Ectodermal cell (in vitro differentiated cells): ENCODE results near the gene RFX6.

Experiments used
- H3K27ac ChIP-seq: 2 replicates; pipeline ENCODE4 v1.7.0; 2013; ENCODE audit warnings: mild to moderate bottlenecking, low read depth, low read length; ENCODE audit not compliant: insufficient read depth, poor library complexity, severe bottlenecking
- H3K27me3 ChIP-seq: 2 replicates; pipeline ENCODE4 v1.7.0; 2013; ENCODE audit warnings: mild to moderate bottlenecking, low read length; ENCODE audit not compliant: insufficient read depth, control insufficient read depth, poor library complexity, severe bottlenecking
- H3K36me3 ChIP-seq: one replicate; pipeline ENCODE4 v1.7.0; 2013; ENCODE audit warnings: low read length; ENCODE audit not compliant: control insufficient read depth, insufficient read depth
- H3K4me1 ChIP-seq: one replicate; pipeline ENCODE4 v1.7.0; 2013; ENCODE audit warnings: low read length; ENCODE audit not compliant: control insufficient read depth, insufficient read depth
- H3K4me3 ChIP-seq: 2 replicates; pipeline ENCODE4 v1.7.0; 2013; ENCODE audit warnings: low read depth, low read length, control low read depth; ENCODE audit not compliant: insufficient read depth
- H3K9me3 ChIP-seq: 2 replicates; pipeline ENCODE4 v1.7.0; 2013; ENCODE audit warnings: mild to moderate bottlenecking, low read length, moderate library complexity; ENCODE audit not compliant: control insufficient read depth
- WGBS, 2 experiments: methylation state at CpG; one replicate each; pipeline ENCODE4 v1.1.7; 2013; ENCODE audit warnings: missing lambda C conversion rate in 2 of 2; 5-methylcytosine and 5-hydroxymethylcytosine counted together

RFX6 gene

GRCh38 chr6:116932496-116932895, 55.5 kb downstream of the RFX6 start:
- no peak overlapping the region for H3K4me3 ChIP-seq
- no peak overlapping the region for H3K27ac ChIP-seq
- no peaks in the 10 kb centered on the region for H3K27me3 ChIP-seq
- 100% methylated on average over 1 of the region's 1 CpG; no CpG with 5 or more reads in 1 of the 2 experiments for WGBS, 2 experiments
- H3K36me3 ChIP-seq: no peaks in the 10 kb centered on the region
- no peaks in the 10 kb centered on the region for H3K4me1 ChIP-seq
- H3K9me3 ChIP-seq: no peaks in the 10 kb centered on the region

- H3K4me3 ChIP-seq: no peak overlapping the region
- H3K4me1 ChIP-seq: no peaks in the 10 kb centered on the region
- no peaks in the 10 kb centered on the region for H3K36me3 ChIP-seq
- H3K27ac ChIP-seq: no peak overlapping the region
- no peaks in the 10 kb centered on the region for H3K27me3 ChIP-seq
- H3K9me3 ChIP-seq: no peaks in the 10 kb centered on the region
- WGBS, 2 experiments: 83 to 85% methylated on average over 2 of the region's 2 CpGs
These were observed 56.4 kb downstream of the RFX6 start for GRCh38 chr6:116933485-116933884.

GRCh38 chr6:116938305-116938704, 61.3 kb downstream of the RFX6 start:
- no peaks in the 10 kb centered on the region for H3K9me3 ChIP-seq
- no peaks in the 10 kb centered on the region for H3K36me3 ChIP-seq
- H3K4me1 ChIP-seq: no peaks in the 10 kb centered on the region
- H3K27me3 ChIP-seq: no peaks in the 10 kb centered on the region
- 77 to 84% methylated on average over 6 to 8 of the region's 8 CpGs for WGBS, 2 experiments
- H3K4me3 ChIP-seq: no peak overlapping the region
- no peak overlapping the region for H3K27ac ChIP-seq

DNA sequence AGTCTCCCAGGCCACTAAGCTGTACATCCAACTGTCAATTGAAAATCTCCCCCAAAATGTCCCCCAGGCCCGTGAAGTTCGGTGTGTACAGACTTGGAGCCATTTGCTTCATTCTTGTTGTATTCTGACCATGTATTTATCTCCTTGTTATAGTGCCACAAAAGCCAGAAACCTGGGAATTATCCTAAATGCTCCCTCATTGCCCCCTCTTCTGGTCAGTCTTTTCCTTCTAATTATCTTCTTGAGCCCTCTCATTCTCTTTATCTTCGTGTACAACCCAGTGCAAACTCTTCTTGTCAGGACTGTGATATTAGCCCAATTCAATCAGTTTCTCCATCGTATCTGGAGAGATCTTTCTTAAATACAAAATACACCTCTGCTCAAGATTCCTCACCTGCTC, 64.7 kb downstream of the RFX6 start:
- Histone ChIP-seq H3K9me3 (no peaks in the 10 kb centered on the region), H3K27ac (no peak overlapping the region), H3K4me1 (no peaks in the 10 kb centered on the region), H3K36me3 (no peaks in the 10 kb centered on the region), H3K27me3 (no peaks in the 10 kb centered on the region), H3K4me3 (no peak overlapping the region)
- 49 to 50% methylated on average over 4 of the region's 4 CpGs for WGBS, 2 experiments

DNA sequence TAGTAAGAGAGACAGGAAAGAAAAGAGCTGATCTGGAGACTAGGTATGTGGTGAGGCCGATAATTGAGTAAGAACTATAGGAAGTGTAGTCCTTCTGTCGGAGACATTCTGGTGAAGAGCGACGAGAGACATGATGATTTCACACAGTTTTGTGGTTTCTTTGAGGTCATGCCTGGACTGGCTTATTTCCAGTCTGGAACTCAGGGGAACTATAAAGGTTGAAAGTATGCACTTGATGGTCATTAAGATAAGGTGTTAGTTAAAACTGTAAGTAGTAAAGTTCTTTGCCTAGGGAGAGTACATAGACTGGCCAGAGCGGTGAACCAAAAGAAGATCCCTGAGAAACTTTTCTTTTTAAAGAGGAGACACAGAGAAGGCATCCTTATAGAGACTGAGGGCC, 68.8 kb downstream of the RFX6 start:
- Histone ChIP-seq H3K27ac (no peak overlapping the region), H3K4me1 (no peaks in the 10 kb centered on the region), H3K9me3 (no peaks in the 10 kb centered on the region), H3K27me3 (no peaks in the 10 kb centered on the region), H3K36me3 (no peaks in the 10 kb centered on the region), H3K4me3 (no peak overlapping the region)
- WGBS, 2 experiments: 93 to 95% methylated on average over 5 of the region's 5 CpGs

DNA sequence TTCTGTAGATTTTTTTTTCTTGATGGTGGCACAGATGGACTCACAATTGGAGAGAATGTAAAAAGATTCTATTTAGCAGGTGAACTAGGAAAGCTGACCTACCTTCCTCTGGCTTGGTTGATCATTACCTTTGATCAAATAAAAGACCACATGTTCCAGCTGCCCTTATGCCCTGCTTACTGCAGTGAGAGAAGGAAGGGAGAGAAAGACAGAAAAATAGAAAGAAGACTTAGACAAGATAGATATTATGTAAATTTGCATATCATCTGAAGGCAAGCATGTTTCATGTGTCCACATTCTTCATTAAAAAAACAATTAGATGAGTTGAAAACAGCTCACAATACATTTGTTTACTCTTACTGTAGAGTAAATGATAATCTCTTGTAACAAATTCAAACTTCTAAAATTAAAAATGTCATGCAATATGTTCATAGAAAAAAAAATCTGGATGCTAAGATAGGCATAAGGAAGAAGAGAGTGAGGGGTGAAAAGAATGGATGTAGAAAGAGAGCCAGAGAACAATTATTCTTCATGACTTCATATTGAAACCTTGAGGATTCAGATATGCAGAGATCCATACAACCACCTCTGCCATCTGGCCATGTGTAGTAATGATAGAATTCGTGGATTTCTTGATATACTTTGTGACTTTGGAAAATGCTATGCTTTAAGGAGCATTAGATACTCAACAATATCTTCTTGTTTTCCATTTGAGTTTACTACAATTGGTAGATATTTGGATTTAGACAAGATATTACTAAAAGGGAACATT, 71.7 kb downstream of the RFX6 start:
- no peak overlapping the region for H3K27ac ChIP-seq
- no peaks in the 10 kb centered on the region for H3K36me3 ChIP-seq
- H3K9me3 ChIP-seq: no peaks in the 10 kb centered on the region
- no peak overlapping the region for H3K4me3 ChIP-seq
- 80% methylated on average over 1 of the region's 1 CpG; no CpG with 5 or more reads in 1 of the 2 experiments for WGBS, 2 experiments
- H3K4me1 ChIP-seq: no peaks in the 10 kb centered on the region
- H3K27me3 ChIP-seq: no peaks in the 10 kb centered on the region

GRCh38 chr6:116949964-116950363, 72.9 kb downstream of the RFX6 start:
- Histone ChIP-seq H3K4me3 (no peak overlapping the region), H3K36me3 (no peaks in the 10 kb centered on the region), H3K9me3 (no peaks in the 10 kb centered on the region), H3K4me1 (no peaks in the 10 kb centered on the region), H3K27me3 (no peaks in the 10 kb centered on the region), H3K27ac (no peak overlapping the region)
- 91 to 100% methylated on average over 1 of the region's 2 CpGs for WGBS, 2 experiments

DNA sequence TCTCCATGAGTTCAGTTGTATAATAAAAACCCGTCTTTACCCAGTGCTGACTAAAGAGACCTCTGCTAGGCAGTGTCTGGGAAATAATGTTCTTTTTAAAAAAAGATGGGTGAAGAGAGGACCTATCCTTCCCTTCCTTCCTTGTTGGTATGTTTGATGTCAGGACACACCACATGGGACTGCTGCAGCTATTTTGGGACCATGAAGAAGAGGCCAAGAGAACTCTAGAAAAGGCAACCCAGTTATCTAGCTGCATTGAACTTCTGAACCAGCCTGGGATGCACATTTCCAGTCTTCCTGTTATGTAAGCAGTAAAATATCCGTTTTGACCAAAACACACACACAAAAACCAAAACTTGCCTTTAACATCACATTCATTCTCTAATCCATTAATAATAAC, 77.3 kb downstream of the RFX6 start:
- H3K9me3 ChIP-seq: no peaks in the 10 kb centered on the region
- H3K4me1 ChIP-seq: no peaks in the 10 kb centered on the region
- 44 to 70% methylated on average over 1 to 2 of the region's 2 CpGs for WGBS, 2 experiments
- no peak overlapping the region for H3K4me3 ChIP-seq
- no peak overlapping the region for H3K27ac ChIP-seq
- H3K27me3 ChIP-seq: no peaks in the 10 kb centered on the region
- no peaks in the 10 kb centered on the region for H3K36me3 ChIP-seq

DNA sequence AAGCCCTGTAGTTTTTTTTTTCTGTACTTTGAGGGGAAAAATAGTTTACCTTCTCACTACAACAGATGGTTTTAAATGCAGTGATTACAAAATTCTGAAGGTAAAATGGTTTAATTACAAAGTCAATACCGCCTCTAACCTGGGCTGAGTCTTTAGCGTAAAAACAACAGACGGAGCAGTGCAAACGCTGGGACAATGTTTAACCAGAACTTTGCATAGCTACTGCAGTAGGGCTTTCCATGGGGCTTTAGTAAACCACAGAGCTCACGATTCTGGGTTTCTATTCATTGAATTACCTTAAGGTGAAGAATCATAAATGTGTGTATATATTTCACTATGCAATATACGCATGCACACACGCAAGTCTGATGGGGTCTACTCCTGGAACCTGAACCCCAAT, 77.9 kb downstream of the RFX6 start:
- WGBS, 2 experiments: 84 to 92% methylated on average over 7 of the region's 7 CpGs

GRCh38 chr6:116955773-116956172, 78.7 kb downstream of the RFX6 start:
- no peaks in the 10 kb centered on the region for H3K36me3 ChIP-seq
- H3K4me3 ChIP-seq: no peak overlapping the region
- H3K27ac ChIP-seq: no peak overlapping the region
- H3K4me1 ChIP-seq: no peaks in the 10 kb centered on the region
- 71 to 78% methylated on average over 4 to 6 of the region's 7 CpGs for WGBS, 2 experiments
- H3K27me3 ChIP-seq: no peaks in the 10 kb centered on the region
- H3K9me3 ChIP-seq: no peaks in the 10 kb centered on the region

More for the DNA sequence above, 77.9 kb downstream of the RFX6 start:
- Histone ChIP-seq H3K36me3 (no peaks in the 10 kb centered on the region), H3K27me3 (no peaks in the 10 kb centered on the region), H3K9me3 (no peaks in the 10 kb centered on the region), H3K27ac (no peak overlapping the region), H3K4me3 (no peak overlapping the region), H3K4me1 (no peaks in the 10 kb centered on the region)
